ENCODE data around the gene HCLS1. TPM values are rescaled to one million over a fixed set of nuclear protein-coding genes. Genes with fewer than 3 reads are reported as not detected.
"Not testable (repeated sequence)": the region's sequence is repeated elsewhere in the genome, so short reads cannot be mapped to it uniquely, and the experiment has no call there.

The HCLS1 gene, protein sequence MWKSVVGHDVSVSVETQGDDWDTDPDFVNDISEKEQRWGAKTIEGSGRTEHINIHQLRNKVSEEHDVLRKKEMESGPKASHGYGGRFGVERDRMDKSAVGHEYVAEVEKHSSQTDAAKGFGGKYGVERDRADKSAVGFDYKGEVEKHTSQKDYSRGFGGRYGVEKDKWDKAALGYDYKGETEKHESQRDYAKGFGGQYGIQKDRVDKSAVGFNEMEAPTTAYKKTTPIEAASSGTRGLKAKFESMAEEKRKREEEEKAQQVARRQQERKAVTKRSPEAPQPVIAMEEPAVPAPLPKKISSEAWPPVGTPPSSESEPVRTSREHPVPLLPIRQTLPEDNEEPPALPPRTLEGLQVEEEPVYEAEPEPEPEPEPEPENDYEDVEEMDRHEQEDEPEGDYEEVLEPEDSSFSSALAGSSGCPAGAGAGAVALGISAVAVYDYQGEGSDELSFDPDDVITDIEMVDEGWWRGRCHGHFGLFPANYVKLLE
- 0.68 and 1.3 TPM in 2 replicates for total RNA-seq (2014; rRNA removed; shearing (Covaris generic))

DNA sequence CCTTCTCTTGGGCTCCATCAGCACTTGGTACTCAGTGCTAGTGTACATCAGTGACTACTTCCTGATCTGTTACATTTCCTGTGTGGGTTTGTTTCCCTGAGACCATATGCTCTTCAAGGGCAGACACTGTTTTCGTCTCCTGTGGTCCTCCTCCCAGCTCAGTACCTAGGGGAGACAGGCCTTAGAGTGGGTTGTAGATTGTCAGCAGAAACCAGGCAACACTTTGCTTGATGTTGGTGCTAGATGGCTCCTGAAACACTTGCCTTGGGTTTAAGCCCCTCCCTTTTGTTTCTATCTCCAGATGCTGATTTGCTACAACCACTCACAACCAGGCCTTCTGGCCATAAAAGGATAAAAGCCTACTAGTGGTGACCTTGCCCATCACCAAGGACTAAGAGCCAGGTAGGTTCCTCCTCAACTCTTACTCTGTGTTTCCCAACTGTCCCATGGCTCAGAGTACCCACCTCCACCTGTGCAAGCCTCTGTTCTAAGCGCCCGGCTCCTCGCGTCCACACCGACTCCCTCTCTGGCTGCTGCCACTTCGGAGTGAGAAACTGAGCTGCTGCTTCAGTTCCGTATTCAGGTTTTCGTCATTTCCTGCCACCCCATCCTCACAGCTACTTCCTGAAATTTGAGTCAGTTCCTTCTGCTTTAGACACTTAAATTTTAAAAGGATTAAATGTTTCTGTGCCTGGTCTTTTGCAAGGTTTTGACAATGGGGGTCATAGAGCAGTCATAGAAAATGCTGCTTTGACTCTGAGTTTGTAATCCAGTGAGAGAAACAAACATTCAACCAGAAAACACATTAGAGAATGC lies at the start of gene HCLS1:
HCLS1 (minus strand) TSS at position 548 of the 816 bp plus-strand sequence. CDS start 2,556 bp downstream, outside the sequence.
- no peak for DNase-seq (ENCODE audit: low read depth)

- DNase-seq (ENCODE audit: low read depth) = no peak
These were observed 49.6 kb upstream of the HCLS1 start for GRCh38 chr3:121710347-121710746.

GRCh38 chr3:121707531-121708273 lies 47.0 kb upstream of the HCLS1 start:
- DNase-seq (ENCODE audit: low read depth) = no peak

DNA sequence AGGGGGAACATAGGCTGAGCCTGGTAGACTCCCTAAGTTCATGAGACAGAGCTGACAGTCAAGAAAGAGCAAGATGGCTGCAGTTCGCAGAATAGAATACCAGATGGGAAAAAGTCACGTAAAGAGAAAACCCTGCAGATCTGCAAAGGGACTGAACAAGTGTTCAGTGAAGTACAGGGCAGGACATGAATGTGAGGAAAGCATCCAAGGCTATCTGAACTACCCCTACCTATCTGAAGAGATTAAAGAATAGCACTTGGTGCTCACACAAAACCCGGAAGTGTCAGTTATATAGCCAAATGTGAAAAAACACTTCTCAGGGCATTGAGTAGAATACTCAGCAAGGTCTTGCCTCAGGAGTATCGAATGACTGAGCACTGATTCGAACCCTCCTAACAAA lies 44.8 kb upstream of the HCLS1 start:
- DNase-seq (ENCODE audit: low read depth) = no peak

- DNase-seq (ENCODE audit: low read depth) = no peak
These were observed 43.3 kb upstream of the HCLS1 start for GRCh38 chr3:121703973-121704372.

- DNase-seq (ENCODE audit: low read depth) = no peak
These were observed 38.2 kb upstream of the HCLS1 start for GRCh38 chr3:121698901-121699300.

- no peak for DNase-seq (ENCODE audit: low read depth)
These were observed 37.8 kb upstream of the HCLS1 start for GRCh38 chr3:121698476-121698875.

DNA sequence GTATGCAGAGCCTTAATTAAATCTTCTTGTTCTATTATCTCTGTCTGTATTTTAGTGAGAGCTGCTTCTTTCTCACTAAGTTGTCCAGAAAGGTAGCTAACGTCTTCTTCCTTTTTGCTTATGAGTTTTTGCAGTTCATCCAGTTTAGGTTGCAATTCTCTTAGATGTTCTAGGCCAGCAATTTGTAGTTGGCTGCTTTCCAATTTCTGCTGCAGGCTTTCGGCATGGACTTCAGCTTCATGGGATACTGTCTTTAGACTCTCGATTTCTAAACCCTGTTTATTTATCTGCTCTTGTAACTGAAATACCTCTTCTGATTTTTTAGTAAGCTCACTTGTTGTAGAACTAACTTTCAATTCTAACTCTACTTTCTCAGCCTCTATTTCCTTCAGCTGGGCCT lies 35.5 kb upstream of the HCLS1 start:
- no peak for DNase-seq (ENCODE audit: low read depth)

- no peak for DNase-seq (ENCODE audit: low read depth)
These were observed 31.5 kb upstream of the HCLS1 start for GRCh38 chr3:121692010-121692699.

- no peak for DNase-seq (ENCODE audit: low read depth)
These were observed 30.2 kb upstream of the HCLS1 start for GRCh38 chr3:121690777-121691405.

DNA sequence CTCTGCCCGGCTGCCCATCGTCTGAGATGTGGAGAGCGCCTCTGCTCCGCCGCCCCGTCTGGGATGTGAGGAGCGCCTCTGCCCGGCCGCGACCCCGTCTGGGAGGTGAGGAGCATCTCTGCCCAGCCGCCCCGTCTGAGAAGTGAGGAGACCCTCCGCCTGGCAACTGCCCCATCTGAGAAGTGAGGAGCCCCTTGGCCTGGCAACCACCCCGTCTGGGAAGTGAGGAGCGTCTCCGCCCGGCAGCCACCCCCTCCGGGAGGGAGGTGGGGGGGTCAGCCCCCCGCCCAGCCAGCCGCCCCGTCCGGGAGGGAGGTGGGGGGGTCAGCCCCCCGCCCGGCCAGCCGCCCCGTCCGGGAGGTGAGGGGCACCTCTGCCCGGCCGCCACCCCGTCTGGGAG lies 28.0 kb upstream of the HCLS1 start:
- not testable (repeated sequence) for DNase-seq (ENCODE audit: low read depth)

- no peak for DNase-seq (ENCODE audit: low read depth)
These were observed 21.1 kb upstream of the HCLS1 start for GRCh38 chr3:121681792-121682191.

DNA sequence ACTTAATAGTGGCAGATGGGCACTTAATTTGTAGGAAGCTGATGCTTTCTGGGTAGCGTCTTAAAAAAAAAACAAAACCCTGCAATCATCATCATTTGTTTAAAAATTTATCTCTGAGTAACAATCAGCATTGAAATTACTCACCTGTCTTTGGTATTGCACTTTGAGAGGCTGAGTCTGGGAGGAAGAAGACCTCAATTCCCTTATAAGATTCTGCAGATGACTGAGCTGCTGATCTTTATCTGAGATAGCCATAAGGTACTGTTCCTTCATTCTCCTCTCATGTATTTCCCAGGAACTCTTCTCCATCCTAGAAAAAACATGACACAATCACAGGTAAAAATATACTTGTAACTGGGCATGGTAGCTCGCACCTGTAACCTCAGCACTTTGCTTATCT lies 16.4 kb upstream of the HCLS1 start:
- no peak for DNase-seq (ENCODE audit: low read depth)

GRCh38 chr3:121670676-121671075 lies 10.0 kb upstream of the HCLS1 start:
- no peak for DNase-seq (ENCODE audit: low read depth)

DNA sequence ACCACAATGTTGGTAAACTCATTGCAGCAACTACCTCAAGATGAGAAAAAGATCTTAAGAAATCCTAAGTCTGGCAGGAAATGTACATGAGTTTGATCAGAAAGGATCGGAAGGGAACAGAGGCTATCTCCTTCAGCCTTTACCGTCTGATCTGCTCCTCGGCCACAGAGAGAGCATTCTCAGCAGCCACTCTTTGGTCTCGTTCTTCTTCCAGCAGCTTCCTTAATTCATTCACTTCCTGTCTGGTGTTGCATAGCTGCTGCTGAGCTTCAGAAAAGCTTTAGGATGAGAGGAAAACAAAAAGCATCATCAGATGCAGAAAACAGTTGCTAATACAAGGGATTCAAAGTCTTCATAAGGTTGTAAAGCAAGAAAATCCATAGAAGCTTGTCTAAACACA lies 6.6 kb upstream of the HCLS1 start:
- no peak for DNase-seq (ENCODE audit: low read depth)

DNA sequence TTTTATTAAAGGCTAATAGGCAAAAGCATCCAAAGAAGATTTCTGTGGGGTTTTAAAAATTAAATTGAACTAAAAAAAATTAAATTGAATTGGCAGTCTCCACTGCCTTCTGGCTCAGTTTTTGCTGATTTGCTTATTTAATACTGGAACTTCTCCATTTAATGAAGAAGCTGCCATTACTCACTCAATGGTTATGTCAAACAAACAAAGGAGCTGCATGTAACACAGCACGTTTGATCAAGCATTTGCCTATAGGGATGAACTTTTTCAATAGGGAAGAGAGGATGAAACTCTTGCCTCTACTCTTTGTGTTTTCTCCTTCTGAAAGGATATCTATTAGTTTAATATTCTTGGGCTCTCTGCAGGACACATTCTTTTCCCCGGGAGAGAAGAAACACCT lies 4.8 kb upstream of the HCLS1 start:
- no peak for DNase-seq (ENCODE audit: low read depth)

DNA sequence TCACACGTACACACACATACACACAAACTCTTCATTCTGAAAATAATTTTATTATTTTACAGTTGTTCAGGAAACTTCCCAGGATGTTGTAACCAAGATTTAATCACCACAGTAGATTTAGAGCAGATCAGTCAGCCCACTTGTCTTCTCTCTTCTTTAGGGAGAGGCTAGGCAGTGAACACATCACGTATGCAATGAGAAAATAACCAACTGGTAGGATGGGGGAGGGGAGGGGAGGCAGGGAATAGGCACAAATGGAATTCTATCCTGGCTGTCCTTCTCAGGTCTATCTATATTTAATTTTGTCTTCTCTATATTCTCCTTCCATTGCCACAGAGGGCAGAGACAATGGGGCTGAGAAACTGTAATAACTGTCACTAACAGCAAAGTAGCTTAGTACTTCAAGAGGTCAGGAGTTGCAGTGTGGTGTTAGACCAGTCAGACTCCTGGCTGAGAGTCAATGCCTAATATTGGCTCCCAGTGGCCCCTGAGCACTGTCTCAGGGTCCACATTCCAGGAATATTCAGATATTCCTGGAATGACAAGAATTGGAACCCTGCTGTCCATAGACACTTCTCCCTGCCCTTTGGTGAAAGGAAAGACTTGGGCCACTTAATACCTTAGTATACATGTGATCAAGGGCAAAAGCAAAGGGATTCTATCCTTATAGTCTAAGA lies 2.6 kb upstream of the HCLS1 start:
- no peak for DNase-seq (ENCODE audit: low read depth)

DNA sequence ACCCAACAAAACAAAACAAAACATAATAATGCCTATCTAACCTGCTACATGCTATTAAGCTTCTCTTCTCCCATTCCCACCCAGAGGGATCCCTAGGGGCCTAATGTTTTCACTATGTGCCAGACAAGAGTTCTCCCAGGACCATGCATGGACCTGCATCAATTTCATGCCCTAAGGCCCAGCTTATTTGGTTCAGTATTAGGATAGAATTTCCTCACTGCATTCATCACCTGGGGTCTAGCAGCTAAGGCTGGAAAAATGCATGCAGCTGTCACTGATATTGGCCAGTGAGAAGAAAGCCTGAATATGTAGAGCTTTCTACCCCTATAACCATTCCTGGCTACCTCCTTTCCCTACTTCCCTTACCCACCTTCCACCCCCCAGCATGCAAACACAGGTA lies 2.0 kb upstream of the HCLS1 start:
- DNase-seq (ENCODE audit: low read depth) = no peak

- no peak for DNase-seq (ENCODE audit: low read depth)
These were observed 673 bp upstream of the HCLS1 start for GRCh38 chr3:121661376-121661775.

- DNase-seq (ENCODE audit: low read depth) = no peak
These were observed 1.1 kb downstream of the HCLS1 start for GRCh38 chr3:121659586-121659985.

Measured in Daoy (cell line).